Fibroblast of villous mesenchyme (primary cell): ENCODE measurements around the gene RGS13. TPM values are rescaled to one million over a fixed set of nuclear protein-coding genes. Genes with fewer than 3 reads are reported as not detected.

Experiments
- DNase-seq: peaks from one replicate; pipeline ENCODE4 v3.0.0-alpha.2; 2010; ENCODE audit warnings: low read depth
- H3K4me3 ChIP-seq: 2 replicates; pipeline ENCODE4 v1.5.1; 2011; ENCODE audit warnings: low read depth, mild to moderate bottlenecking, low read length
- CTCF ChIP-seq: IDR thresholded peaks from 2 replicates; pipeline ENCODE4 v1.5.1; 2012; ENCODE audit warnings: low read depth, mild to moderate bottlenecking, low read length; ENCODE audit not compliant: insufficient read depth
- total RNA-seq: library from RNA; depleted of rRNA; stranded (reverse); fragments of >200 nt; gene quantifications from 2 replicates; pipeline ENCODE4 v1.2.3, GENCODE V29; 2012

Gene RGS13
- total RNA-seq, 1 donor = not detected

- DNase-seq = no peak
- no peak for TF ChIP-seq CTCF
- H3K4me3 ChIP-seq = no peak overlapping the region
Measured at GRCh38 chr1:192632188-192632587, 3.8 kb upstream of the RGS13 start.

GRCh38 chr1:192632641-192633532 is 3.1 kb upstream of the RGS13 start:
- TF ChIP-seq CTCF = no peak
- no peak overlapping the region for H3K4me3 ChIP-seq
- DNase-seq = no peak

- TF ChIP-seq CTCF = no peak
- DNase-seq = no peak
- H3K4me3 ChIP-seq = no peak overlapping the region
Measured at GRCh38 chr1:192633533-192634253, 2.3 kb upstream of the RGS13 start.

- no peak for TF ChIP-seq CTCF
- no peak overlapping the region for H3K4me3 ChIP-seq
- DNase-seq = no peak
Measured at GRCh38 chr1:192635041-192635440, 906 bp upstream of the RGS13 start.

GRCh38 chr1:192639607-192640368 is 3.8 kb downstream of the RGS13 start:
- H3K4me3 ChIP-seq = no peak overlapping the region
- TF ChIP-seq CTCF = no peak
- peak; percentile 64 for DNase-seq

GRCh38 chr1:192652159-192652558 is 16.2 kb downstream of the RGS13 start:
- no peak for TF ChIP-seq CTCF
- DNase-seq = no peak
- no peak overlapping the region for H3K4me3 ChIP-seq
